OCI-LY7 (cell line): ENCODE measurements around the gene PTTG2.

ENCODE experiments used
- CTCF ChIP-seq: fragments of 200-600 bp; sonication (generic); conservative IDR thresholded peaks from 2 replicates; pipeline ENCODE4 v1.5.1; 2014; ENCODE audit warnings: mild to moderate bottlenecking, antibody characterized with exemption, low read length, moderate library complexity, mixed read lengths
- EZH2phosphoT487 ChIP-seq: fragments of 200-600 bp; sonication (generic); IDR thresholded peaks from 2 replicates; pipeline ENCODE4 v1.6.1; 2018; ENCODE audit warnings: low read depth, borderline replicate concordance, mild to moderate bottlenecking, mixed run types, antibody characterized with exemption, low read length, moderate library complexity, mixed read lengths

- TF ChIP-seq CTCF: no peak
- no peak for TF ChIP-seq EZH2phosphoT487
Observed at GRCh38 chr4:37976507-37976906, 16.3 kb downstream of the PTTG2 start.
